Measurements from ENCODE around the gene TIGD6.
"Not testable (repeated sequence)": the region's sequence is repeated elsewhere in the genome, so short reads cannot be mapped to it uniquely, and the experiment has no call there.

Gene TIGD6

GRCh38 chr5:150000256-150000989 is at the start of gene TIGD6, which contains the start of gene HMGXB3:
Gene TIGD6 (minus strand): TSS chr5:150000654. CDS start chr5:149996348, 4,306 bp downstream.
Gene HMGXB3 (plus strand): TSS chr5:150000739. CDS start chr5:150004853, 4,114 bp downstream.
- DNase-seq (ENCODE audit: low read depth, low spot score): peak; percentile 78

- no peak for DNase-seq (ENCODE audit: low read depth, low spot score)
Observed at GRCh38 chr5:150046031-150046430, 45.6 kb upstream of the TIGD6 start.

- DNase-seq (ENCODE audit: low read depth, low spot score): no peak
Observed at GRCh38 chr5:150045549-150045948, 45.1 kb upstream of the TIGD6 start.

- no peak for DNase-seq (ENCODE audit: low read depth, low spot score)
Observed at GRCh38 chr5:150044712-150045111, 44.3 kb upstream of the TIGD6 start.

GRCh38 chr5:150044329-150044681 is 43.9 kb upstream of the TIGD6 start:
- no peak for DNase-seq (ENCODE audit: low read depth, low spot score)

- no peak for DNase-seq (ENCODE audit: low read depth, low spot score)
Observed at GRCh38 chr5:150043657-150044328, 43.3 kb upstream of the TIGD6 start.

GRCh38 chr5:150042459-150042858 is 42.0 kb upstream of the TIGD6 start:
- no peak for DNase-seq (ENCODE audit: low read depth, low spot score)

GRCh38 chr5:150038547-150038946 is 38.1 kb upstream of the TIGD6 start:
- no peak for DNase-seq (ENCODE audit: low read depth, low spot score)

GRCh38 chr5:150036513-150036912 is 36.1 kb upstream of the TIGD6 start:
- DNase-seq (ENCODE audit: low read depth, low spot score): no peak

GRCh38 chr5:150035139-150035895 is 34.9 kb upstream of the TIGD6 start:
- no peak for DNase-seq (ENCODE audit: low read depth, low spot score)

GRCh38 chr5:150034662-150035061 is 34.2 kb upstream of the TIGD6 start:
- no peak for DNase-seq (ENCODE audit: low read depth, low spot score)

- DNase-seq (ENCODE audit: low read depth, low spot score): no peak
Observed at GRCh38 chr5:150033334-150033733, 32.9 kb upstream of the TIGD6 start.

GRCh38 chr5:150028047-150028446 is 27.6 kb upstream of the TIGD6 start:
- not testable (repeated sequence) for DNase-seq (ENCODE audit: low read depth, low spot score)

GRCh38 chr5:150026682-150027172 is 26.3 kb upstream of the TIGD6 start:
- DNase-seq (ENCODE audit: low read depth, low spot score): no peak

- no peak for DNase-seq (ENCODE audit: low read depth, low spot score)
Observed at GRCh38 chr5:150024346-150024984, 24.0 kb upstream of the TIGD6 start.

GRCh38 chr5:150023136-150023535 is 22.7 kb upstream of the TIGD6 start:
- DNase-seq (ENCODE audit: low read depth, low spot score): no peak

- no peak for DNase-seq (ENCODE audit: low read depth, low spot score)
Observed at GRCh38 chr5:150022681-150023080, 22.2 kb upstream of the TIGD6 start.

GRCh38 chr5:150022158-150022531 is 21.7 kb upstream of the TIGD6 start:
- DNase-seq (ENCODE audit: low read depth, low spot score): no peak

- DNase-seq (ENCODE audit: low read depth, low spot score): no peak
Observed at GRCh38 chr5:150021491-150022157, 21.2 kb upstream of the TIGD6 start.

- DNase-seq (ENCODE audit: low read depth, low spot score): no peak
Observed at GRCh38 chr5:150020249-150020648, 19.8 kb upstream of the TIGD6 start.
